Liver (tissue), 9 donors: ENCODE measurements around the gene RNU6-9. TPM values are rescaled to one million over a fixed set of nuclear protein-coding genes. Genes with fewer than 3 reads are reported as not detected.
"Not testable (repeated sequence)": the region's sequence is repeated elsewhere in the genome, so short reads cannot be mapped to it uniquely, and the experiment has no call there.

Experiments used
- DNase-seq: peaks from one replicate; pipeline ENCODE4 v3.0.0-alpha.2; 2017; ENCODE audit warnings: low spot score
- H3K27ac ChIP-seq, 2 donors: one replicate each; pipeline ENCODE4 v1.7.0; 2013; ENCODE audit warnings: inconsistent platforms in 2 of 2, low read length in 2 of 2, control low read depth in 1 of 2, low read depth in 1 of 2, mild to moderate bottlenecking in 1 of 2
- H3K27me3 ChIP-seq, 4 donors: one replicate each; pipeline versions ENCODE4 v1.6.1 to v1.7.0; 2013; ENCODE audit warnings: low read length in 3 of 4, inconsistent platforms in 1 of 4, mild to moderate bottlenecking in 1 of 4, moderate library complexity in 1 of 4; ENCODE audit not compliant: control insufficient read depth in 4 of 4, insufficient read depth in 4 of 4
- H3K36me3 ChIP-seq, 4 donors: one replicate each; pipeline versions ENCODE4 v1.6.1 to v1.7.0; 2013; ENCODE audit warnings: low read length in 3 of 4, mild to moderate bottlenecking in 3 of 4, low read depth in 1 of 4, moderate library complexity in 1 of 4; ENCODE audit not compliant: control insufficient read depth in 4 of 4, insufficient read depth in 3 of 4
- H3K4me1 ChIP-seq, 4 donors: one replicate each; pipeline versions ENCODE4 v1.6.1 to v1.7.0; 2013; ENCODE audit warnings: low read length in 3 of 4, mild to moderate bottlenecking in 3 of 4, moderate library complexity in 1 of 4; ENCODE audit not compliant: control insufficient read depth in 4 of 4, insufficient read depth in 4 of 4
- H3K4me3 ChIP-seq, 3 donors: one replicate each; pipeline versions ENCODE4 v1.6.1 to v1.7.0; 2013; ENCODE audit warnings: low read length in 3 of 3, control low read depth in 1 of 3, low read depth in 1 of 3, mild to moderate bottlenecking in 1 of 3
- H3K9ac ChIP-seq, 2 donors: one replicate each; pipeline ENCODE4 v1.7.0; 2013; ENCODE audit warnings: low read length in 2 of 2, mild to moderate bottlenecking in 2 of 2, moderate library complexity in 2 of 2, control low read depth in 1 of 2, low read depth in 1 of 2
- H3K9me3 ChIP-seq, 4 donors: one replicate each; pipeline versions ENCODE4 v1.6.1 to v1.7.0; 2013; ENCODE audit warnings: low read length in 3 of 4; ENCODE audit not compliant: control insufficient read depth in 4 of 4
- EGR1 ChIP-seq, 2 donors: IDR thresholded peaks; 2 replicates each; pipeline ENCODE4 v1.6.1; 2016 to 2018; ENCODE audit warnings: antibody characterized with exemption in 2 of 2, low read depth in 2 of 2
- FOXA1 ChIP-seq: IDR thresholded peaks from 2 replicates; pipeline ENCODE4 v1.6.1; 2016; ENCODE audit warnings: antibody characterized with exemption
- FOXA2 ChIP-seq: IDR thresholded peaks from 2 replicates; pipeline ENCODE4 v1.6.1; 2016; ENCODE audit warnings: antibody characterized with exemption
- HNF4A ChIP-seq, 2 donors: conservative IDR thresholded peaks; 2 replicates each; pipeline ENCODE4 v1.6.1; 2016; ENCODE audit warnings: antibody characterized with exemption in 2 of 2, mild to moderate bottlenecking in 2 of 2
- HNF4G ChIP-seq: IDR thresholded peaks from 2 replicates; pipeline ENCODE4 v1.6.1; 2016; ENCODE audit warnings: antibody characterized with exemption
- RAD21 ChIP-seq, 2 donors: IDR thresholded peaks; 2 replicates each; pipeline ENCODE4 v1.6.1; 2016; ENCODE audit warnings: antibody characterized with exemption in 2 of 2, mild to moderate bottlenecking in 2 of 2
- SP1 ChIP-seq: IDR thresholded peaks from 2 replicates; pipeline ENCODE4 v1.6.1; 2018; ENCODE audit warnings: antibody characterized with exemption, mild to moderate bottlenecking
- TAF1 ChIP-seq: conservative IDR thresholded peaks from 2 replicates; pipeline ENCODE4 v1.6.1; 2016; ENCODE audit warnings: antibody characterized with exemption, mild to moderate bottlenecking
- WGBS: extraction: QIAGEN DNeasy Blood & Tissue Kit; methylation state at CpG from one replicate; pipeline ENCODE4 v1.1.7; 2013; 5-methylcytosine and 5-hydroxymethylcytosine counted together
- polyA plus RNA-seq, 2 donors: library from polyadenylated mRNA; stranded (reverse) in 1 of 2; unstranded in 1 of 2; fragments of 200-250 nt in 1 of 2; fragments of >200 nt in 1 of 2; fragmentation: Nextera tagmentation in 1 of 2; extraction: Ambion mirVana in 1 of 2; gene quantifications; one replicate each; pipeline versions ENCODE4 v1.2.1 to v1.2.3, GENCODE V29; 2013 to 2015
- total RNA-seq, 2 donors: library from RNA; depleted of rRNA; stranded (reverse); fragments of >200 nt; gene quantifications; one replicate each; pipeline ENCODE4 v1.2.3, GENCODE V29; 2014
- TF ChIP-seq, protein P1 (sequence below): IDR thresholded peaks from 2 replicates; pipeline ENCODE4 v1.6.1; 2016; ENCODE audit warnings: antibody characterized with exemption
- TF ChIP-seq, protein P2 (sequence below): IDR thresholded peaks from 2 replicates; pipeline ENCODE4 v1.6.1; 2016; ENCODE audit warnings: antibody characterized with exemption
- TF ChIP-seq, protein P3 (sequence below): fragments of 150-350 bp; IDR thresholded peaks from 2 replicates; pipeline ENCODE4 v1.5.1; 2017; ENCODE audit warnings: improper control_type of control experiment, low read depth, low read length; ENCODE audit not compliant: missing input control
- donor health status: healthy.
- donor health status: healthy.
- donor health status: healthy.
- donor health status: healthy.
- donor health status: healthy.

Gene RNU6-9
- total and polyA plus RNA-seq, 4 donors = not detected

DNA sequence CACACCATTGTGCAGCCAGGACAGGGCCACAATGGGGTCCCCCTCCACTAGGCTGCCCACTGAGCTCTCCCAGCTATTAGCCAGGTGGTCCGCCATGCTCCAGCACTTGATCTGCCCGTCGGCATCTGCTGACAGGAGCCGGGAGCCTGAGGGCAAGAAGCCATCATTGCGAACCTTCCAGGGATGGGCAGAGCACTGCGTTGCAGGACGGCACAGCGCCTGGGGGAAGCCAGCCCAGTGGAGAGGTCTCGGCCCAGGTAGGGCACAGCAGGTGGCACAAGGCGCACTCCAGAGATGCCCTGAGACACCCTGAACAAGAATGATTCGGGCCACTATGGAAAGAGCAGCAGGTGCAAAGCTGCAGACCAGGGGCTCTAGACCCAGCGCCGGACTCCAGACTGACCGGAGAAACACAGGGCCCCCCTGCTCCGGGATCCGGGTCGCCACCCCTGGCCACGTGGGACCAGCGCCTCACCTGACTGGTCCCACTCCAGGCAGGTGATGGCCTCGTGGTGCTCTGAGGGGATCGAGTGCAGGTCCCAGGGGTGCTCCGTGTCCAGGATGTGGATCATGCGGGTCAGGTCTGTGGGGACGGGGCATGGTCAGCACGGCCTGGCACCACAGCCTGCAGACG is 3.5 kb upstream of the RNU6-9 start:
- 96% methylated on average over 26 of the region's 26 CpGs for WGBS
- H3K36me3 ChIP-seq = peaks cover 0 to 37% (median 17%) of the 10 kb centered on the region in 4 donors
- DNase-seq = no peak
- H3K27me3 ChIP-seq = no peaks in the 10 kb centered on the region
- TF ChIP-seq HNF4G (no peak), HNF4A (conservative IDR thresholded peaks at IDR 0.05) (no peak), RAD21 (IDR thresholded peaks at IDR 0.05) (no peak), FOXA2 (no peak)
- H3K27ac ChIP-seq = no peak overlapping the region
- no peak overlapping the region for H3K4me3 ChIP-seq
- no peak overlapping the region for H3K9ac ChIP-seq
- no peaks in the 10 kb centered on the region for H3K9me3 ChIP-seq
- peaks cover 0 to 7% (median 4%) of the 10 kb centered on the region in 4 donors for H3K4me1 ChIP-seq

- Histone ChIP-seq H3K27ac (no peak overlapping the region), H3K4me1 (peaks cover 0 to 7% (median 4%) of the 10 kb centered on the region in 4 donors), H3K9me3 (no peaks in the 10 kb centered on the region), H3K27me3 (no peaks in the 10 kb centered on the region), H3K4me3 (no peak overlapping the region), H3K9ac (no peak overlapping the region), H3K36me3 (peaks cover 0 to 32% (median 12%) of the 10 kb centered on the region in 4 donors)
- no peak for DNase-seq
- WGBS = 92% methylated on average over 18 of the region's 18 CpGs
- TF ChIP-seq SP1 = no peak
- TF ChIP-seq, protein P1, sequence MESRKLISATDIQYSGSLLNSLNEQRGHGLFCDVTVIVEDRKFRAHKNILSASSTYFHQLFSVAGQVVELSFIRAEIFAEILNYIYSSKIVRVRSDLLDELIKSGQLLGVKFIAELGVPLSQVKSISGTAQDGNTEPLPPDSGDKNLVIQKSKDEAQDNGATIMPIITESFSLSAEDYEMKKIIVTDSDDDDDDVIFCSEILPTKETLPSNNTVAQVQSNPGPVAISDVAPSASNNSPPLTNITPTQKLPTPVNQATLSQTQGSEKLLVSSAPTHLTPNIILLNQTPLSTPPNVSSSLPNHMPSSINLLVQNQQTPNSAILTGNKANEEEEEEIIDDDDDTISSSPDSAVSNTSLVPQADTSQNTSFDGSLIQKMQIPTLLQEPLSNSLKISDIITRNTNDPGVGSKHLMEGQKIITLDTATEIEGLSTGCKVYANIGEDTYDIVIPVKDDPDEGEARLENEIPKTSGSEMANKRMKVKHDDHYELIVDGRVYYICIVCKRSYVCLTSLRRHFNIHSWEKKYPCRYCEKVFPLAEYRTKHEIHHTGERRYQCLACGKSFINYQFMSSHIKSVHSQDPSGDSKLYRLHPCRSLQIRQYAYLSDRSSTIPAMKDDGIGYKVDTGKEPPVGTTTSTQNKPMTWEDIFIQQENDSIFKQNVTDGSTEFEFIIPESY = no peak
- no peak for TF ChIP-seq FOXA2
- TF ChIP-seq EGR1 (IDR thresholded peaks at IDR 0.05; ENCODE audit: low read depth in 2 of 2) = no peak
- no peak for TF ChIP-seq HNF4G
- TF ChIP-seq, protein P2, sequence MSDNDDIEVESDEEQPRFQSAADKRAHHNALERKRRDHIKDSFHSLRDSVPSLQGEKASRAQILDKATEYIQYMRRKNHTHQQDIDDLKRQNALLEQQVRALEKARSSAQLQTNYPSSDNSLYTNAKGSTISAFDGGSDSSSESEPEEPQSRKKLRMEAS = no peak
- no peak for TF ChIP-seq HNF4A (conservative IDR thresholded peaks at IDR 0.05)
- TF ChIP-seq RAD21 (IDR thresholded peaks at IDR 0.05) = no peak
- no peak for TF ChIP-seq TAF1
- TF ChIP-seq, protein P3, sequence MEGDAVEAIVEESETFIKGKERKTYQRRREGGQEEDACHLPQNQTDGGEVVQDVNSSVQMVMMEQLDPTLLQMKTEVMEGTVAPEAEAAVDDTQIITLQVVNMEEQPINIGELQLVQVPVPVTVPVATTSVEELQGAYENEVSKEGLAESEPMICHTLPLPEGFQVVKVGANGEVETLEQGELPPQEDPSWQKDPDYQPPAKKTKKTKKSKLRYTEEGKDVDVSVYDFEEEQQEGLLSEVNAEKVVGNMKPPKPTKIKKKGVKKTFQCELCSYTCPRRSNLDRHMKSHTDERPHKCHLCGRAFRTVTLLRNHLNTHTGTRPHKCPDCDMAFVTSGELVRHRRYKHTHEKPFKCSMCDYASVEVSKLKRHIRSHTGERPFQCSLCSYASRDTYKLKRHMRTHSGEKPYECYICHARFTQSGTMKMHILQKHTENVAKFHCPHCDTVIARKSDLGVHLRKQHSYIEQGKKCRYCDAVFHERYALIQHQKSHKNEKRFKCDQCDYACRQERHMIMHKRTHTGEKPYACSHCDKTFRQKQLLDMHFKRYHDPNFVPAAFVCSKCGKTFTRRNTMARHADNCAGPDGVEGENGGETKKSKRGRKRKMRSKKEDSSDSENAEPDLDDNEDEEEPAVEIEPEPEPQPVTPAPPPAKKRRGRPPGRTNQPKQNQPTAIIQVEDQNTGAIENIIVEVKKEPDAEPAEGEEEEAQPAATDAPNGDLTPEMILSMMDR = no peak
- TF ChIP-seq FOXA1 = no peak
Measured at GRCh38 chr19:890831-891230, 2.5 kb upstream of the RNU6-9 start.

GRCh38 chr19:891421-892200 is 1.7 kb upstream of the RNU6-9 start:
- H3K4me3 ChIP-seq = peak overlapping the region in 2 of 3 donors; percentile 74 to 91
- not testable (repeated sequence) for H3K9me3 ChIP-seq, H3K4me1 ChIP-seq, H3K27ac ChIP-seq, DNase-seq, H3K27me3 ChIP-seq
- peak overlapping the region; percentile 75 to 80 for H3K9ac ChIP-seq
- peaks cover 0 to 27% (median 8%) of the 10 kb centered on the region in 4 donors for H3K36me3 ChIP-seq
- 79% methylated on average over 45 of the region's 50 CpGs for WGBS
